DMS 273 treated with DMSO at 0.1 percent for 48 hours (cell line): Measurements from ENCODE around the gene MSH3.
"Not testable (repeated sequence)": the region's sequence is repeated elsewhere in the genome, so short reads cannot be mapped to it uniquely, and the experiment has no call there.

Experiments used
- DNase-seq: peaks from one replicate; lab custom pipeline; 2025; lab: John Stamatoyannopoulos, UW

Gene MSH3

DNA sequence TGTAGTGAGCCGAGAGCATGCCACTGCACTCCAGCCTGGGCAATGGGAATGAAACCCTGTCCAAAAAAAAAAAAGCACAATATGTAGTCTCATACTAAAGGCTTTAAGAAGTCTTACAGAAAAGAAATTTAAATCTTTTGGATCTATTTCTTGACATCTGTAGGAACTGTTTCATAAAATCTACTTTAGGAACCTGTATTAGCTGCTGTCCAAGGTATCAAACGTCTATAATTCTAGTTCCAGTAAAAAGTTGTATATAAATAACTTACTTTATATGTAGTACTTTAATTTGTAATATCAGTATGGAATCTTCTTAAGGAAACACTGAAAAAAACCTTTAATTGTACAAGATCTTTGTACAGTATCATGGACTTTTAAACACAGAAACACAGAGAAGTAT, 199.0 kb downstream of the MSH3 start:
- no peak for DNase-seq

DNA sequence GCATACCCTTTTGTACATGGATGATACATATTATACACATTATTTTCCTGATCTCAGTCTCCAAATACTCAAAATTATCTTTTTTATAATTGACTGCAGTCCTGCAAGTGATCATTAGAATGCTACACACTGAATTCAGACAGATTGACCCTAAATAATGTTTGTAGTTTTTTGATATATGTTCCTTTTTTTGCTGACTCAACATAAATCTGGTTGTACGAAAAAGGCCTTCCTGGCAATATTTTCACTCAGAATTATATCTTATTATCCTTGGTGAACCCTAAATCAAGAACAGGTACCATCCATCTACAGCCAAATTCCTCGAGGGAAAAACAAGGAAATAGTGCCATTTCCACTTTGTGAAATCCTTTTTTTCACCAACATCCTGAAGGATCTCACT, 200.1 kb downstream of the MSH3 start:
- no peak for DNase-seq

DNA sequence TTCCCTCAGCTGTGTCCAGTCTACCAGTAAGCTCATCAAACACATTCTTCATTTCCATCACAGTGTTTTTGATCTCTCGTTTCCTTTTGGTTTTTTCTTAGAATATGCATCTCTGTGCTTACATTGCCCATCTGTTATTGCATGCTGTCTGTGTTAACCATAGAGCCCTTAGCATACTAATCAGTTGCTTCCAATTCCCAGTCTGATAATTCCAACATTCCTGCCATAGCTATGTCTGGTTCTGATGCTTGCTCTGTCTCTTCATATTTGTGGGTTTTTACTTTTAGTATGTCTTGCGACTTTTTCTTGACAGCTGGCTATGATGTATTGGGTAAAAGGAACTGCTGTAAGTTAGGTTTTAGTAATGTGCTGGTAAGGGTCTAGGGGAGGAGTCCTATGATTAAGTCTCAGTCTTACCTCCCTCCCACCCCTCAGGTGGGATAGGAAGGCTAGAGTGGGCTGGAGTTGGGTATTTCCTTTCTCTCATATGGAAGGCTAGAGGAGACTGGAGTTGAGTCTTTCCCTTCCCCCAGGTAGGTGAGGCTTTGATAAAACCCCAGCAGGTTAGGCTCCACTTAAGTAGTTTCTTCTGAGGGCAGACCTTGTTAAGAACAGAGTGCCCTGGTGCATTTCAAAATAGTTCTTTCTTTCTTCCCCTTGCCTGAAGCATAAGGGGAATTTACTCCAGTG, 206.6 kb downstream of the MSH3 start:
- no peak for DNase-seq

DNA sequence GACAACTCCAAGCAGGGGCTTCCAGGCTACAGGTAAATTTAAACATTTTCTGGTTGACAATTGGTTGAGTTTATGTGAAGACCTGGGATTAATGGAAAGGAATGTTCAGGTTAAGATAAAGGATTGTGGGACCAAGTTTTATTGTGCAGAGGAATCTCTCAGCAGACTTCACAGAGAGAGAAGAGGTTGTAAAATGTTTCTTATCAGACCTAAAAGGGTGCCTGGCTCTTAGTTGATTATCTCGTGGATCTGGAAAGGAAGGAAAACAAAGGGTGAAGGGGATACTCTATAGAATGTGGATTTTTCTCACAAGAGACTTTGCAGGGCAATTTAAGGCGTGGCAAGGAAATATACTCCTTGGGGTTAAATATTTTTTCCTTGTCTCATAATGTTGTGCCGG, 209.3 kb downstream of the MSH3 start:
- no peak for DNase-seq

DNA sequence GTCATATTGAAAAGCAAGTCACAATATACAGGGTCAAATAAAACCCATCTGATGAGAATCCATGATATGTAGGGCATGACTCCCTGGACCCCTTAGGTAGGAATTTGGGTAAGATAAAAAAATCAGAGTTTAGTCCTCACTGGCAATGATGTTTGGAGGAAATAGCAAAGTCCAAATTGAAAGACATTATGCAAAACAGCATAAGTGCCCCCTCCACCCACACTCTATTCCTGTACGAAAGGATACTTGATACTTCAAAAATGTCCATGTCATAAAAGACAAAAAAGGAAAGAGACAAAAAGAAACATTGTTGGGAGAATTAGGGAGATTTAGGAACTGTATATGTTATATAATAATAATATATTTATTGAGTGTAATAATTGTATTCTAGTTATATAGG, 209.7 kb downstream of the MSH3 start:
- DNase-seq, result no peak

DNA sequence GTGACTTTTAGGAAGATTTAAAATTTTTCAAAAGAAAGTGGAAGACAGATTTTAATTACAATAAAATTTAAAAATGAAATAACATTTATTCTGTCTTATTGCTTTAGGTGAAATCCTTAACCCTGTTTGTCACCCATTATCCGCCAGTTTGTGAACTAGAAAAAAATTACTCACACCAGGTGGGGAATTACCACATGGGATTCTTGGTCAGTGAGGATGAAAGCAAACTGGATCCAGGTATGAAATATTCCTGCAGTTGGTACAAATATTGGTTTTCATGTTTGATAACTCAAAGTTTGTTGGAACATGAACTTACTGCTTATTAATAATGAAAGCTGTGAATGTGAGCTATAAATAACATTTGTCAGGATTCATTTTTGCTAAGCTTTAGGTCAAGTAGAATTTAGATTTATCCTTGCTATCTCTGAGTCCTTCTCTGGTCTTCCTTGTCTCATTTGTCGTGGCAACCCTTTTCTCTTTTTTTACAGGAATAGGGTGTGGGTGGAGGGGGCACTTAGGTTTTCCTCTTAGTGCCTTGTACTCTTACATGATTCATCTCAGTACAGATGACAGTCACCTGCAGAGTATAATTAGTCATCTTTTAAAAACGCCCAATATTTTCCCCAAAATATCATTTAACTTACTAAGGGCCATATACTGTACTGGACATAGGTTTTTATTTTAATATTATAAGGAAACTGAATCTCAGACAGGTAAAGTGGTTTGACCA, 210.4 kb downstream of the MSH3 start:
- DNase-seq, result no peak

DNA sequence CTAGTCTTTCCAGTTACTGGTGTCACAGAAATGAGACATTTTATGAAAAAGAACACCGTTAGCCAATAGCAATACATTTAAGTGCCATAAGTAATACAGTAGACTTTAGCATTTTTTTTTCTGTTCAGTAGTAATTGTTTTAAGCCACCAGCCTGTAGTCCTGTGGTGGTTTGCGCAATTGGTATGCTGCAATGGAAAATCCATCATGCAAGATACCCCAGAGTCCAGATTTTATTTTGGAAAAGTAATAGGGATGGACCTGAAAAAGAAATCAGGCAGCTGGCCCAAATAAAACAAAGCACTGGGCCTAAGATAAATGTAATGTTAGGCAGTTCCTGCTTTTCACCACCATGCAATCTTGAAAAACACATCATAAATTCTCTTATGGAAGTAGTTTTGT, 211.1 kb downstream of the MSH3 start:
- no peak for DNase-seq

DNA sequence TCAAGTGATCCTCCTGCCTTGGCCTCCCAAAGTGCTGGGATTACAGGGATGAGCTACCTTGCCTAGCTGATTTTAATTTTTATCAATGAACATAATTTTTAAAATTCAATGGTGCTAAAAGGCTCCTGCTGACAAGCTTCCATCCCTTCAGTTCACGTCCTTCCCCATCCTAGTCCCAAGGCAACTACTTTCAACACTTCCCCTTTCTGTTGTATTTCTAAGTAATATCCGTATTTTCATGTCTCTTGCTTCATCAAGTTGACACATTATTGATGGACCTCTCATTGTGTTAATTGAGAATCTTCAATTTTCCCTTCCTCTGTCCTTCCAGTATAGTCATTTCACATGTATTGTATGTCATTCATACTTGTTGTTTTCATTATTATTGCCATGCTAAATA, 211.9 kb downstream of the MSH3 start:
- no peak for DNase-seq

DNA sequence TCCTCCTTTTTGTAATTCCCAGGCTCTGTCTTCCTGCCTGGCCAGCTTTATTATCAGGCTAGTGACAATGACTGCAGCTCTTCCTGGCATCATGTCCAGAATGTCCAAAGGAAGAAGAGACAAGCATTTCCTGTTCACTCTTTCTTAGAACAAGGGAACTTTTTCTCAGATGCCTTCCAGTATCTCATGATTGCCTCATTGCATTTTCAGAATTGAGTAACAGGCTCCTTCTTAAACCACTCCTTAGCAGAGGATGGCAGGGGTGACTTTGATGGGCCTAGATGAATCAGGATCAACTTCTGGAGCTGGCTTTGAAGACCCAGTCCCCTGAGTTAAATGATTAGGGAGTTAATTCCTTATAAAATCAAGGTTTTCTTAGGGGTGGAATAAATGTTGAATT, 212.8 kb downstream of the MSH3 start:
- no peak for DNase-seq

DNA sequence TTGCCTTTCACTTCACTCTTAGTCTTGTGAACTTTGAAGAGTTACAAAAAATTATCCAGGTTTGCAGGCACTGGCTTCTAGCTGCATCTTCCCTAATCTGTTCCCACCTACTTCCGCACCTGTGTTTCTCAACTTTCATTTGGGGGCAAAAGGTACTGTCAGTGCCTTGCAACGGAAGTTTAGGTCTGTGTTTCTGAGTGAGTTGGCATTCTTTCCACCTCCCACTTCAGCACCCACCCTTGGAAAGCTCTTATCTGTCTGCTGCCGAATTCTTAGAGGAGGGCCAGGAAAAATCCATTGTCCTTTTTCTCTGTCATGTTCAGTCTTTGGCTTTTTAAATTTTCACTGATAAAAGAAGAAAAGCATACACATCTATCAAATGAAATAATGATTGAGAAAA, 216.0 kb downstream of the MSH3 start:
- no peak for DNase-seq

DNA sequence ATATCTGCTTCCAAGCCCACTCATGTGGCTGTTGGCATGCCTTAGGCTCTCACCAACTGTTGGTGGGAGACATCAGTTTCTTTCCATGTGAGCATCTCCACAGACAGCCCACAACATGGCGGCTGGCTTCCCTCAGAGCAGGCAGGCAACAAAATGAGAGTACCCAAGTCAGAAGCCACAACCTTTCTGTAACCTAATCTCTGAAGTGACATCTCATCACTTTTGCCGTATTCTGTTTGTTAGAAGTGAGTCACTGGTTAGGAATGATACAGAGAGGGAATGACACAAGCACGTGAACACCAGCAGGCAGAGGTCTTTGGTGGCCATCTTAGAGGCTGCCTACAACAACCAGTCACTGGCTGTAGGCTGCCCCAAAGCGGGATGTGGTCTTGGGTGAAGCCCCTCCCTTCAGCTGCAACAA, 217.1 kb downstream of the MSH3 start:
- DNase-seq, result no peak

DNA sequence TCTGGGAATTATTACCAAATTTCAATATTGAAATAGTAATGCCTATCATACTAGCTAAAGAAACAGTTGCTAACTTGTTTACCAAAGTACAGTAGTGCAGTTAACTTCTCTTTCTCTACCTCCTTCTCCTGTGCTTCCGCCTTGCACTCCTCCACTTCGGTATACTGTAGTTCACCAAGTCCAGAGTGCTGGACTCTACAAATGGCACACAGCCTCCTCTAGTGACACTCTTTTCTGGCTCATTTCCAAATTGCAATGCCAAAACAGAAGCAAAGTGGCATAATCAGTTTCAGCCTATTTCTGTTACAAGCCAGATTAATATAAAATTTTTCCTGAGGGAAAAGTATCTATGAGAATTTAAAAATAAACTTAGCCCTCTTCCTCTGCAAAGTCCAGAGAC, 219.7 kb downstream of the MSH3 start:
- no peak for DNase-seq

DNA sequence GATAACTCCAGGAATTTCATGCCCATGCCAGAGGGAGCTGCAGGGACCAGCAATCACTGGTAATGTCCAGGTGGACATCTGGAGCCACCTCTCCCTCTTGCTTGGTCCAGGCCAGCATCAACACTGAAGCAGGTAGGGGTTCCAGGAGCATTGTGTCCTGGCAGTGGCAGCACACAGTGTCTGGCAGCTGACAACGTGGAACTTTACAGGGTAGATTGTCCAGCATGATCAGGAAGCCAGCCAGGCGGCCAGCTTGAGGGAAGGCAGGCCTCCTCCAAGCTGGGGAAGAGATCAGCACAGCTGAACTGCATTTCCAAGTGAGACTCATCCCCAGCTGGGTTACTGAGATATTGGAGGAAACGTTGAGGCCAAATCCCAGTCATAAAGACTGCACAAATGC, 223.1 kb downstream of the MSH3 start:
- no peak for DNase-seq

DNA sequence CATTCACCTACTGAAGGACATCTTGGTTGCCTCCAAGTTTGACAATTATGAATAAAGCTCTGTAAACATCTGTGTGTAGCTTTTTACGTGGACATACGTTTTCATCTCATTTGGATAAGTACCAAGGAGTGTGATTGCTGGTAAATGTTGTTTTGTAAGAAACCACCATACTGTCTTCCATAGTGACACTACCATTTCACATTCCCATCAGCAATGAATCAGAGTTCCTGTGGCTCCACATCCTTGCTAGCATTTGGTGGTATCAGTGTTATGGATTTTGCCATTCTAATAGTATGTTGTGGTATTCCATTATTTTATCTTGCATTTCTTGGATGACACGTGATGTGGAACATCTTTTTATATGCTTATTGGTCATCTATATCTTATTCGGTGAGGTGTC, 227.3 kb downstream of the MSH3 start:
- no peak for DNase-seq

DNA sequence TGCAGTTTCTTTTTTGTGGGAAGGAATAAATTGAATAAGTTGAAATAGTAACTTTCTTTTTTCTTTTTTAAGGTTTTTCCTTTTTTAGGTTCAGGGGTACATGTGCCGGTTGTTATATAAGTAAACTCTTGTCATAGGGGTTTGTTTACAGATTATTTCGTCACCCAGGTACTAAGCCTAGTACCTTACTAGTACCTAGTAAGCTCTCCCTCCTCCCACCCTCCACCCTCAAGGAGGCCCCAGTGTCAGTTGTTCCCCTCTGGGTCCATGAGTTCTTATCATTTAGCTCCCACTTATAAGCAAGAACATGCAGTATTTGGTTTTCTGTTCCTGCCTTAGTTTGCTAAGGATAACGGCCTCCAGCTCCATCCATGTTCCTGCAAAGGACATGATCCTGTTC, 228.9 kb downstream of the MSH3 start:
- DNase-seq, result not testable (repeated sequence)

DNA sequence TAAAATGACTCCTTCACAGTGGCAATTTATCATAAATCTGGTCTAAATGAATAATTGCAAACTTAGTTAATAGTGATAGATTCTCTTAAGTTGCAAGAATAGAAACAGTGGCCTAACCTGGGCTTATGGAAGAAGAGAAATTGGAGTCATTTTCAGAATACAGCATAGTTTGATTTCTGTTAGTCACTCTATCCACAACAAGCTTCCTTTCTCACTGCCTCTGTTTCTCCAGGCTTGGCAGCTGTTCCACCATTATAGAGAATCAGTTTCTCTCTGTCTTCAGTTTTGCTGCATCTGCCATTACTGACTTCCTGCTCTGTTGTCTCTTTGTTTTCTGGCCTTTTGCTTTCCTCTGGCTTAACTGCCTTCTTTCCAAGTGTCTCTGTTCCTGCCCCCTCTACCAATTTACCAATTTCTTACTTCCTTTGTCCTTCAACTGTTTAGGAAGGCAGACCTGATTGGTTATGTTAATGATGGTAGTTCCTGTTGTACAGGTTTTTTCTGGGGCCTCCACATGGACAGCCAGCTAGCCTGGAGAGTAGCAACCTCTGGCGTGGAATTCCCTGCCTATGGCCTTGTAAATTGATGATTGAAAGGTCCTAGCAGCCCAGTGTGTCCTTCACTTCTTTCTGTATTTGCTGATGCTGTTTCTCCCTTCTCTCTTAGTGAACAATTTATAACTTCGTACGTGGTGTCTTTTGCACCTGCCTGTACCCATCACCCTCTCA, 229.8 kb downstream of the MSH3 start:
- no peak for DNase-seq

DNA sequence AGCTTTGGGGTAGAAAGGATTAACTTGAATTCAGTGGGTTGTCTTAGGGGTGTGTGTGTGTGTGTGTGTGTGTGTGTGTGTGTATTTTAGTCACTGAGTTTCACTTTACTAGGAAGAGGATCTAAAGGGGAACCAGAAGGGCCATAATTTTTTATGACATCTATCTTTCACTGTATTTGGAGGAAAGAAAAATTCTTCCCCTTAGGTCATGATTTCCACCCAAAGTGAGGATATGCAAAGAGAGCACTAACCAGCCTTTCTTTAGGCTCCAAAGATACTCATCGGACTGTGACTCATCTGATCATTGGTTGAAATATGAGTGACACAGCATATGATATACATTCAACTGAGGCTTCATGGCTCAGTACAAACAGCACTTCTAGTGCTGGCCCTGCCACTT, 230.5 kb downstream of the MSH3 start:
- DNase-seq, result no peak

DNA sequence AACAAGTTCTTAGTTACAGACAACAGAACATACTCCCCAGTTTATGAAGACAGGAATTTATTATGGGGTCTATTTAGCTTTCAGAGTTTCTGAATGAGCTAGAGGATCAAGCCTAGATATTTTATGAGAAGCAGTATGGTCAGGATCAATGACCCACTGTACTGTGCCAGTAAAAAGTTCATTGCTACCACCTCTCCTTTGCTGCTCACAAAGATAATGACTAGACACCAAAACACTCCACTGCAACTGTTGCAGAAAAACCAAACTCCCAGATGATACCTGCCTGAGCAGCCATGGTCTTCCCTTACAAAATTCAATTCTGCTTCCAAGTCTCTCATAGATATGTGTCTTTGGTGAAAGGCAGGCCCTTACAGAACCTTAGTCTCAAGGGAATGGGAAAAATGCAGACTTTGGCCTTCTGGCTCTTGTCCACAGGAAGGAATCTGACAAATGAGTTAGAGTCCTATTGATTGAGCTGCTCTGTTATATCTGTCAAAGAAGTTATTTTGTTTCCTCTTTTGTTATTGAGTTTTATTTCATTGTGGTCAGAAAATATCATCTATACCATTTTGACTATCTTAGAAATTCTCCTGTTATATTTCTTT, 231.0 kb downstream of the MSH3 start:
- DNase-seq, result no peak

DNA sequence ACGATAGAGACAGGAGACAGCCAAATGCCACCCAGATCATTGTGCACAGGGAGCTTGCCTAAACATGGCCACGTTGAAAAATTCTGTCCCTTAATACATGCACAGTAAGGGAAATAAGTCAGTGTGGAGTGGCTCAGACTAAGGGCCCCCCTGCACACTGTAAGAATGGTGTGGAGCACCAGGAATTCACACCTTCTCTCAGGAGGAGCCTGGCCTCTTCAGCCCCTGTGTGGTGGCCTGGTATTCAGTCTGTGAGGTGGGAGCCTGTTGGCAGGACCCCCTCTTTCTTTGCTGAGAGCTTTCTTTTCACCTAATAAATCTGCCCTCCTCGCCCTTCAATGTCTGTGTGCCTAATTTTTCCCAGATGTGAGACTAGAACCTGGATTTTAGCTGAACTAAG, 239.6 kb downstream of the MSH3 start:
- DNase-seq, result no peak

DNA sequence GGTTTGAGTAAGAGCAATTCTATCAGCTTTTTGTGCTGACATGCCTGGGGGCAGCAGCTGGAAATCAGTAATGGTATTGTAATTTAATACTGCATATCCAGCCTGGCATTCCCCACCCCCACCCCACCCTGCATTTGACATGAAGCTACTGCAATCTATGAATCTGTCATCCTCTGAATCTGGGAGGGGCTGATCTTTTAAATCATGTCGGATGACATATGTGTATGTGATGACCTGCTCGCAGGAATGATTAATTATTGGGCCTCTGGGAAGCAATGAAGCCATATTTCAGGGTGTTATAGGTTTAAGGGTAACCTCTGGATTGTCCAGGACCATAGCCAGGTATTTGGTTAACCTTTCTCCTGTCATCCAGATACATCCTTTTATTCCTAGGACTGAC, 241.1 kb downstream of the MSH3 start:
- no peak for DNase-seq

DNA sequence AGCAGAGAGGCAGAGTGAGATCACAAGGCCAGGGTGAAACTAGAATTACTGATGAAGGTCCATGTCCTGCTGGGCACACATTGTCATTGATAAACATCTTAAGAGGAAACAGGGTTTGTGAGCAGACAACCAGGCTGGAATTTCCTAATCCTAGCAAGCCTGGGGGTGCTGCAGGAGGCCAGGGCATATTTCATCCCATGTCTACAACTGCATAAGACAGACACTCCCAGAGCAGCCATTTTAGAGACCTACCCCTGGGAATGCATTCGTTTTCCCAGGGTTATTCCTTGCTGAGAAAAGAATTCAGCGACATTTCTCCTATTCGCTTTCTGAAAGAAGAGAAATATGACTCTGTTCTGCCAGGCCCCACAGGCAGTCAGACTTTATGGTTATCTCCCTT, 248.2 kb downstream of the MSH3 start:
- DNase-seq, result not testable (repeated sequence)

DNA sequence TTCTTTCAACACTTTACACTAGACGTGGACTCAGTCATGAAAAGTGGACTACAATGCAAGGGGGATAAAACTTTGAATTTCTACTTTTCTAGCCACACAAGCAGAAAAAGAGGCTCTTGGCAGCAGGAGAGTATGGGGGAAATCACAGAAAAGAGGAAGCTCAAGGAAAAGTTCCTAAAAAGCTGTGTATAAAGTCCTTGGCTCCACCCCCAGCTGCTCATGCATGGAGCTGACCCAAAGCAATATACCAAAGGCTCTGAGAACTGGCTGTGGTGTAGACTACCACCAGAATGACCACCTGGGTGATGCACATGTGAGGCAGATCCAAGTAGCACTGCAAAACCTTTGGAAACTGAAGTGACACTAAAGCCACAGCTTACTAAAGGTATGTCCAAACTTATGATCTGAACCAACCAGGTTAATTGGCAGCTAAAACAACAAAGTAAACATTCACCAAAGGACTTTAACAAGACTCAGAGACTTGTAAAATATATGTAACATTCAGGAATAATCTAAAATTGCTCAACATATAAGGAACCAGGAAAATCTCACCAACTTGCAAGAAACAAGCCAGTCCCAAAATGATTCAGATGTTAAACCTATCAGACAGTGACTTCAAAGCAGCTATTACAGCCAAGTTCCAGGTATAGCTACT, 250.2 kb downstream of the MSH3 start:
- no peak for DNase-seq
